HG02885 (cell line): ENCODE results near the gene PRKCA.

Experiments used
- ATAC-seq: cut with Tn5 transposase; IDR thresholded peaks from one replicate; pipeline ENCODE4 v1.9.1; 2021; ENCODE audit warnings: mild to moderate bottlenecking; ENCODE audit not compliant: unreplicated experiment, poor library complexity

The PRKCA gene

GRCh38 chr17:66406701-66407644, 104.6 kb downstream of the PRKCA start:
- no peak for ATAC-seq

GRCh38 chr17:66407864-66408263, 105.5 kb downstream of the PRKCA start:
- ATAC-seq: no peak

GRCh38 chr17:66411520-66411919, 109.1 kb downstream of the PRKCA start:
- no peak for ATAC-seq

GRCh38 chr17:66412857-66413558, 110.6 kb downstream of the PRKCA start:
- no peak for ATAC-seq

GRCh38 chr17:66413559-66414520, 111.4 kb downstream of the PRKCA start:
- no peak for ATAC-seq

GRCh38 chr17:66414561-66415175, 112.3 kb downstream of the PRKCA start:
- no peak for ATAC-seq

- ATAC-seq: no peak
These were observed 113.2 kb downstream of the PRKCA start for GRCh38 chr17:66415366-66416206.

GRCh38 chr17:66416207-66416940, 114.0 kb downstream of the PRKCA start:
- no peak for ATAC-seq

- ATAC-seq: no peak
These were observed 114.9 kb downstream of the PRKCA start for GRCh38 chr17:66417300-66417719.

- no peak for ATAC-seq
These were observed 118.6 kb downstream of the PRKCA start for GRCh38 chr17:66420961-66421371.

GRCh38 chr17:66422186-66422585, 119.8 kb downstream of the PRKCA start:
- no peak for ATAC-seq

GRCh38 chr17:66423056-66423955, 120.9 kb downstream of the PRKCA start:
- ATAC-seq: no peak

- no peak for ATAC-seq
These were observed 123.5 kb downstream of the PRKCA start for GRCh38 chr17:66425756-66426396.

GRCh38 chr17:66426397-66427033, 124.1 kb downstream of the PRKCA start:
- no peak for ATAC-seq

- ATAC-seq: no peak
These were observed 124.7 kb downstream of the PRKCA start for GRCh38 chr17:66427134-66427533.

GRCh38 chr17:66429680-66430079, 127.3 kb downstream of the PRKCA start:
- ATAC-seq: no peak
